Calu3 (cell line): ENCODE measurements around the gene ZNF556. TPM values are rescaled to one million over a fixed set of nuclear protein-coding genes. Genes with fewer than 3 reads are reported as not detected.
"Not testable (repeated sequence)": the region's sequence is repeated elsewhere in the genome, so short reads cannot be mapped to it uniquely, and the experiment has no call there.

Experiments
- BruUV-seq: library from RNA; stranded (reverse); fragments of 400-500 nt; replicated peaks from 2 replicates; lab custom pipeline; 2021; lab: Mats Ljungman, UMichigan
- CTCF ChIA-PET: fragments of 300-600 bp; sonication (Branson Sonifier 250); formaldehyde crosslinking; loops from one replicate; lab custom pipeline; 2022; ENCODE audit warnings: antibody characterized with exemption; lab: Charles Lee
- DNase-seq: peaks from one replicate; pipeline ENCODE4 v3.0.0; 2022
- H3K27ac Mint-ChIP-seq: one replicate; pipeline ENCODE4 v1.8.0; 2022; ENCODE audit warnings: mixed read lengths; ENCODE audit not compliant: unreplicated experiment
- H3K27me3 Mint-ChIP-seq: one replicate; pipeline ENCODE4 v1.8.0; 2022; ENCODE audit warnings: mixed read lengths; ENCODE audit not compliant: unreplicated experiment
- H3K36me3 Mint-ChIP-seq: one replicate; pipeline ENCODE4 v1.8.0; 2022; ENCODE audit warnings: mild to moderate bottlenecking, moderate library complexity, mixed read lengths; ENCODE audit not compliant: insufficient read depth, unreplicated experiment
- H3K4me1 Mint-ChIP-seq: one replicate; pipeline ENCODE4 v1.8.0; 2022; ENCODE audit warnings: mild to moderate bottlenecking, low read depth, mixed read lengths; ENCODE audit not compliant: unreplicated experiment
- H3K4me3 Mint-ChIP-seq: one replicate; pipeline ENCODE4 v1.8.0; 2022; ENCODE audit warnings: mild to moderate bottlenecking, low read depth, moderate library complexity, mixed read lengths; ENCODE audit not compliant: unreplicated experiment
- H3K9me3 Mint-ChIP-seq: one replicate; pipeline ENCODE4 v1.8.0; 2022; ENCODE audit warnings: low read depth, mixed read lengths; ENCODE audit not compliant: unreplicated experiment
- CTCF ChIP-seq: fragments of 200-600 bp; IDR thresholded peaks from one replicate; pipeline ENCODE4 v1.8.0; 2022; ENCODE audit warnings: antibody characterized with exemption; ENCODE audit not compliant: unreplicated experiment
- intact Hi-C: fragments of 100-400 bp; cut with micrococcal nuclease; formaldehyde crosslinking; loops from one replicate; pipeline ENCODE4 v1.10.0; 2022; ENCODE audit not compliant: unreplicated experiment
- total RNA-seq: library from RNA; stranded (reverse); gene quantifications from 2 replicates; pipeline ENCODE4 v1.2.3, GENCODE V29; 2022

Gene ZNF556
- total RNA-seq, 1 experiment from 2014 or later = not detected

GRCh38 chr19:2866495-2867024 lies 575 bp upstream of the ZNF556 start:
- Mint-ChIP-seq H3K9me3 (peaks cover 12% of the 10 kb centered on the region), H3K27me3 (no peaks in the 10 kb centered on the region), H3K4me1 (peaks cover 9% of the 10 kb centered on the region), H3K27ac (no peak overlapping the region), H3K4me3 (no peak overlapping the region), H3K36me3 (no peaks in the 10 kb centered on the region)
- DNase-seq = no peak
- intact Hi-C loops = no loop called here
- TF ChIP-seq CTCF = no peak
- CTCF ChIA-PET = no interaction called here
- no TSS peak for BruUV-seq

GRCh38 chr19:2869618-2870017 lies 2.5 kb downstream of the ZNF556 start:
- no peaks in the 10 kb centered on the region for H3K27me3 Mint-ChIP-seq
- BruUV-seq = no TSS peak
- H3K4me1 Mint-ChIP-seq = peaks cover 9% of the 10 kb centered on the region
- no peak overlapping the region for H3K4me3 Mint-ChIP-seq
- H3K9me3 Mint-ChIP-seq = peaks cover 11% of the 10 kb centered on the region
- H3K27ac Mint-ChIP-seq = no peak overlapping the region
- intact Hi-C loops = no loop called here
- TF ChIP-seq CTCF = no peak
- no peak for DNase-seq
- CTCF ChIA-PET = no interaction called here
- no peaks in the 10 kb centered on the region for H3K36me3 Mint-ChIP-seq

GRCh38 chr19:2872175-2872574 lies 5.0 kb downstream of the ZNF556 start:
- CTCF ChIA-PET = not testable (repeated sequence)

GRCh38 chr19:2877398-2878331 lies 10.5 kb downstream of the ZNF556 start:
- no peak for TF ChIP-seq CTCF
- H3K9me3 Mint-ChIP-seq = no peaks in the 10 kb centered on the region
- DNase-seq = no peak
- H3K4me1 Mint-ChIP-seq = no peaks in the 10 kb centered on the region
- intact Hi-C loops = no loop called here
- CTCF ChIA-PET = no interaction called here
- no peak overlapping the region for H3K27ac Mint-ChIP-seq
- no peaks in the 10 kb centered on the region for H3K36me3 Mint-ChIP-seq
- no TSS peak for BruUV-seq
- H3K27me3 Mint-ChIP-seq = no peaks in the 10 kb centered on the region
- no peak overlapping the region for H3K4me3 Mint-ChIP-seq

More at GRCh38 chr19:2872175-2872574, 5.0 kb downstream of the ZNF556 start:
- H3K27me3 Mint-ChIP-seq, H3K36me3 Mint-ChIP-seq, H3K9me3 Mint-ChIP-seq, H3K4me1 Mint-ChIP-seq, H3K4me3 Mint-ChIP-seq, BruUV-seq, H3K27ac Mint-ChIP-seq, intact Hi-C loops: not testable (repeated sequence)
- peak; percentile 2 for DNase-seq
